ENCODE measurements around the gene PIGN. TPM values are rescaled to one million over a fixed set of nuclear protein-coding genes. Genes with fewer than 3 reads are reported as not detected.

Gene PIGN
- total RNA-seq, 2 experiments from 2014 or later, result 9.6 to 11.7 TPM

- H3K4me1 Mint-ChIP-seq (ENCODE audit: low read depth), result no peaks in the 10 kb centered on the region
- no peak for TF ChIP-seq CTCF (IDR thresholded peaks at IDR 0.05)
- H3K9me3 ChIP-seq (ENCODE audit: control insufficient read depth in 1 of 2, insufficient read depth in 1 of 2, low read length in 2 of 2), result no peaks in the 10 kb centered on the region
- no peaks in the 10 kb centered on the region for H3K36me3 ChIP-seq (ENCODE audit: insufficient read depth, low read length)
- ChIA-PET POLR2A (no interaction called here), CTCF (no interaction called here)
- no peak overlapping the region for H3K4me3 ChIP-seq (ENCODE audit: low read length)
- H3K27me3 ChIP-seq (ENCODE audit: control insufficient read depth in 1 of 2, insufficient read depth in 2 of 2, low read length in 2 of 2), result no peaks in the 10 kb centered on the region
- intact Hi-C loops (cut with DNase I, micrococcal nuclease), result no loop called here
- DNase-seq, result no peak
- H3K4me3 Mint-ChIP-seq, result no peak overlapping the region
- H3K27ac Mint-ChIP-seq, result no peak overlapping the region
- H3K27ac ChIP-seq (ENCODE audit: low read depth in 1 of 2, low read length in 2 of 2), result no peak overlapping the region
- no peaks in the 10 kb centered on the region for H3K27me3 Mint-ChIP-seq
- no peak for ATAC-seq (ENCODE audit: poor library complexity)
- H3K4me1 ChIP-seq (ENCODE audit: insufficient read depth, low read length), result no peaks in the 10 kb centered on the region
- no peaks in the 10 kb centered on the region for H3K9me3 Mint-ChIP-seq
- peaks cover 17% of the 10 kb centered on the region for H3K36me3 Mint-ChIP-seq (ENCODE audit: low read depth)
Measured at GRCh38 chr18:62126737-62127136, 60.1 kb downstream of the PIGN start.

GRCh38 chr18:62125702-62126101, 61.2 kb downstream of the PIGN start:
- no peak overlapping the region for H3K27ac ChIP-seq (ENCODE audit: low read depth in 1 of 2, low read length in 2 of 2)
- Mint-ChIP-seq H3K4me1 (ENCODE audit: low read depth) (no peaks in the 10 kb centered on the region), H3K9me3 (no peaks in the 10 kb centered on the region), H3K27ac (no peak overlapping the region), H3K36me3 (ENCODE audit: low read depth) (peaks cover 17% of the 10 kb centered on the region), H3K27me3 (no peaks in the 10 kb centered on the region), H3K4me3 (no peak overlapping the region)
- ATAC-seq (ENCODE audit: poor library complexity) (no peak), DNase-seq (no peak)
- H3K27me3 ChIP-seq (ENCODE audit: control insufficient read depth in 1 of 2, insufficient read depth in 2 of 2, low read length in 2 of 2), result no peaks in the 10 kb centered on the region
- no peak overlapping the region for H3K4me3 ChIP-seq (ENCODE audit: low read length)
- CTCF ChIA-PET, result no interaction called here
- POLR2A ChIA-PET, result no interaction called here
- intact Hi-C loops (cut with DNase I, micrococcal nuclease), result no loop called here
- H3K4me1 ChIP-seq (ENCODE audit: insufficient read depth, low read length), result no peaks in the 10 kb centered on the region
- H3K36me3 ChIP-seq (ENCODE audit: insufficient read depth, low read length), result no peaks in the 10 kb centered on the region
- H3K9me3 ChIP-seq (ENCODE audit: control insufficient read depth in 1 of 2, insufficient read depth in 1 of 2, low read length in 2 of 2), result no peaks in the 10 kb centered on the region
- no peak for TF ChIP-seq CTCF (IDR thresholded peaks at IDR 0.05)

- TF ChIP-seq CTCF (IDR thresholded peaks at IDR 0.05), result no peak
- no peak for ATAC-seq (ENCODE audit: poor library complexity)
- H3K4me1 ChIP-seq (ENCODE audit: insufficient read depth, low read length), result no peaks in the 10 kb centered on the region
- H3K27me3 ChIP-seq (ENCODE audit: control insufficient read depth in 1 of 2, insufficient read depth in 2 of 2, low read length in 2 of 2), result no peaks in the 10 kb centered on the region
- Mint-ChIP-seq H3K27ac (no peak overlapping the region), H3K27me3 (no peaks in the 10 kb centered on the region), H3K9me3 (no peaks in the 10 kb centered on the region), H3K4me3 (no peak overlapping the region), H3K4me1 (ENCODE audit: low read depth) (no peaks in the 10 kb centered on the region), H3K36me3 (ENCODE audit: low read depth) (peaks cover 15% of the 10 kb centered on the region)
- no peak for DNase-seq
- H3K4me3 ChIP-seq (ENCODE audit: low read length), result no peak overlapping the region
- H3K9me3 ChIP-seq (ENCODE audit: control insufficient read depth in 1 of 2, insufficient read depth in 1 of 2, low read length in 2 of 2), result no peaks in the 10 kb centered on the region
- intact Hi-C loops (cut with DNase I, micrococcal nuclease), result no loop called here
- ChIA-PET CTCF (interaction anchor here (1.8 kb wide), 1 partner anchor 9 kb away, joined by 5 read pairs; no protein-coding TSS in a partner anchor), POLR2A (no interaction called here)
- no peaks in the 10 kb centered on the region for H3K36me3 ChIP-seq (ENCODE audit: insufficient read depth, low read length)
- H3K27ac ChIP-seq (ENCODE audit: low read depth in 1 of 2, low read length in 2 of 2), result no peak overlapping the region
Measured at GRCh38 chr18:62122330-62122729, 64.5 kb downstream of the PIGN start.
